GM19324 (cell line): ENCODE results near the gene MCF2L2.
"Not testable (repeated sequence)": the region's sequence is repeated elsewhere in the genome, so short reads cannot be mapped to it uniquely, and the experiment has no call there.

Source experiments
- ATAC-seq: cut with Tn5 transposase; IDR thresholded peaks from one replicate; pipeline ENCODE4 v1.9.1; 2021; ENCODE audit warnings: mild to moderate bottlenecking, moderate library complexity; ENCODE audit not compliant: unreplicated experiment, low FRiP score

The MCF2L2 gene

GRCh38 chr3:183377307-183377959, 51.0 kb downstream of the MCF2L2 start:
- ATAC-seq: no peak

- ATAC-seq: no peak
These were observed 52.6 kb downstream of the MCF2L2 start for GRCh38 chr3:183375787-183376186.

- no peak for ATAC-seq
These were observed 53.1 kb downstream of the MCF2L2 start for GRCh38 chr3:183375337-183375736.

GRCh38 chr3:183372911-183373310, 55.5 kb downstream of the MCF2L2 start:
- no peak for ATAC-seq

GRCh38 chr3:183371600-183371968, 56.8 kb downstream of the MCF2L2 start:
- not testable (repeated sequence) for ATAC-seq

- ATAC-seq: no peak
These were observed 58.0 kb downstream of the MCF2L2 start for GRCh38 chr3:183370391-183370790.

GRCh38 chr3:183369627-183370026, 58.8 kb downstream of the MCF2L2 start:
- ATAC-seq: no peak

- no peak for ATAC-seq
These were observed 59.3 kb downstream of the MCF2L2 start for GRCh38 chr3:183369117-183369516.

- ATAC-seq: no peak
These were observed 67.3 kb downstream of the MCF2L2 start for GRCh38 chr3:183360971-183361624.

GRCh38 chr3:183359036-183359435, 69.4 kb downstream of the MCF2L2 start:
- no peak for ATAC-seq

GRCh38 chr3:183357564-183358079, 70.8 kb downstream of the MCF2L2 start:
- ATAC-seq: no peak

- no peak for ATAC-seq
These were observed 71.5 kb downstream of the MCF2L2 start for GRCh38 chr3:183356920-183357319.

GRCh38 chr3:183354874-183355273, 73.5 kb downstream of the MCF2L2 start:
- ATAC-seq: no peak

- no peak for ATAC-seq
These were observed 74.0 kb downstream of the MCF2L2 start for GRCh38 chr3:183354325-183354831.

GRCh38 chr3:183353421-183353820, 75.0 kb downstream of the MCF2L2 start:
- ATAC-seq: no peak

GRCh38 chr3:183350164-183350563, 78.3 kb downstream of the MCF2L2 start:
- no peak for ATAC-seq

GRCh38 chr3:183349421-183350157, 78.8 kb downstream of the MCF2L2 start:
- ATAC-seq: no peak

GRCh38 chr3:183342824-183343223, 85.6 kb downstream of the MCF2L2 start:
- no peak for ATAC-seq

- ATAC-seq: no peak
These were observed 86.7 kb downstream of the MCF2L2 start for GRCh38 chr3:183341545-183342288.

- no peak for ATAC-seq
These were observed 88.2 kb downstream of the MCF2L2 start for GRCh38 chr3:183340222-183340621.
